ENCODE data around the gene MAP2K4. TPM values are rescaled to one million over a fixed set of nuclear protein-coding genes. Genes with fewer than 3 reads are reported as not detected.

MAP2K4 gene
- total and polyA plus RNA-seq, 2 of the 13 experiments (the other 11 are each of a cell fraction or from before 2014, with no cell fraction given) = 21.5 to 35.6 TPM

MicroRNAs within 50 kb of the gene (microRNA counts, 767-probe panel; counts per million panel counts)
- not detected for microRNA hsa-miR-744-5p

Small RNA genes lying within 50 kb of the gene (microRNA-seq; reads per million reads assigned to microRNA genes)
- 3,214 reads per million, percentile 96 among the genes with 10 or more reads in this experiment for gene MIR744

Small RNA genes lying within 50 kb of the gene (small RNA-seq; reads per million reads assigned to genes)
- 11.4 to 299 (median 193) reads per million in 3 experiments for gene MIR744 (ENCODE audit: insufficient read depth in 2 of 3, insufficient read length in 3 of 3, low read depth in 2 of 3, low replicate concordance in 1 of 3)
- 0 reads per million in 3 experiments for gene RNU11-2P (ENCODE audit: insufficient read depth in 2 of 3, insufficient read length in 3 of 3, low read depth in 2 of 3, low replicate concordance in 1 of 3)

Other genes starting within 250 kb of the MAP2K4 start
- 5.4 and 6.7 TPM in 2 replicates for gene ZNF18, start 23.4 kb upstream of the MAP2K4 start, total RNA-seq (2016; rRNA removed; fragmentation: Illumina TruSeq; extraction: Trizol)
- gene ZNF18, start 23.4 kb upstream of the MAP2K4 start, polyA plus RNA-seq (2011; rRNA removed) = 2.4 and 2.8 TPM in 2 replicates